ENCODE data around the gene FAM186B. TPM values are rescaled to one million over a fixed set of nuclear protein-coding genes. Genes with fewer than 3 reads are reported as not detected.
"Not testable (repeated sequence)": the region's sequence is repeated elsewhere in the genome, so short reads cannot be mapped to it uniquely, and the experiment has no call there.

Gene FAM186B
- total RNA-seq, 8 experiments from 2014 or later = 0.65 to 5.3 (median 1.1) TPM

DNA sequence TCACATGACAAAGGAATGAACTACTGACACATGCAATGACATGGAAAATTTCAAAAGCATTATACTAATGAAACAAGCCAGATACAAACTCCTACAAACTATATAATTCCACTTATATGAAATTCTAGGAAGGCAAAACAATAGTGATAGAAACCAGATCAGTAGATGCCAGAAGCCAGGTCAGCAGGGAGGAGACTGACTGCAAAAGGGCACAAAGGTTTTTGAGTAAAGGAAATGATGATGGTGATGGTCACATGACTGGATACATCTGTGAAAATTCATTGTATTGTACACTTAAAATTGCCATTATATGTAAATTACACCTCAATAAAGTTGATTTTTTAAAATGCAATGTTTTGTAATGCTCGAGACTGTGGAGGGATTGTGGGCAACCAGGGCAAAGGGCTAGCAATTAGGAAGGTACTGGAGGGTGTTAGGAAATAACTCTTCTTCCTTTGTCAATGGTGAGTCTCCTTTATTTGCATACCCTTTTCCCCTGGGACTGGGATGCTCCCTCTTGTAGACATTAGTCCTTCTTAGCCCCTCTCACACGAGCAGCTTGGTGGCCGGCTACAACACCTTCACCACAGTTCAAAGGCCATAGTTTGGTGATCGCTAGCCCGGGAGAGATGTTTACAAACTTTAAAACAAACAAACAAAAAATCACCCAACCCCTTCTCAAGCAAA lies 11.2 kb upstream of the FAM186B start:
- H3K27ac ChIP-seq = no peak overlapping the region
- no peak for ATAC-seq (replicated peaks in 6 of 8)
- H3K4me3 ChIP-seq = no peak overlapping the region
- WGBS, 10 experiments = 50 to 100% (median 76%) methylated on average over 1 to 4 of the region's 5 CpGs; no CpG with 5 or more reads in 2 of the 10 experiments
- in situ Hi-C loops (cut with MboI; ENCODE audit: low pct_unique_long_range_greater_than_20kb in 2 of 9, low sequenced_read_pairs in 9 of 9, unreplicated experiment in 9 of 9) = no loop called here
- peaks cover 0 to 6% of the 10 kb centered on the region in 2 donors for H3K4me1 ChIP-seq (replicated peaks in 1 of 2)

DNA sequence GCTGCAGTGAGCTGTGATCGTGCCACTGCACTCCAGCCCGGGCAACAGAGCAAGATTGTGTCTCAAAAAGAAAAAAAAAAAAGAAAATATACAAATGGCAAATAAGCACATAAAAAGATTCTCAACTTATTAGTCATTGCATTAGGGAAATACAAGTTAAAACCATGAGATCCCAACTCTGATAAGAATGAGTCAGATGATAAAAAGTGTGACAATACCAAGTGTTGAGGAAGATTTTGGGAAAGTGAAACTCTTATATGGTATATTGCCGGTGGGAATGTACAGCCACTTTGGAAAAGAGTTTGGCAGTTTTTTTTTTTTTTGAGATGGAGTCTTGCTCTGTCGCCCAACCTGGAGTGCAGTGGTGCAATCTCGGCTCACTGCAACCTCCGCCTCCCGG lies 10.3 kb upstream of the FAM186B start:
- 66 to 100% (median 98%) methylated on average over 2 to 7 of the region's 7 CpGs; no CpG with 5 or more reads in 1 of the 10 experiments for WGBS, 10 experiments
- H3K4me3 ChIP-seq = no peak overlapping the region
- no peaks in the 10 kb centered on the region for H3K4me1 ChIP-seq (replicated peaks in 1 of 2)
- no peak for ATAC-seq (replicated peaks in 6 of 8)
- in situ Hi-C loops (cut with MboI; ENCODE audit: low pct_unique_long_range_greater_than_20kb in 2 of 9, low sequenced_read_pairs in 9 of 9, unreplicated experiment in 9 of 9) = no loop called here
- H3K27ac ChIP-seq = no peak overlapping the region

DNA sequence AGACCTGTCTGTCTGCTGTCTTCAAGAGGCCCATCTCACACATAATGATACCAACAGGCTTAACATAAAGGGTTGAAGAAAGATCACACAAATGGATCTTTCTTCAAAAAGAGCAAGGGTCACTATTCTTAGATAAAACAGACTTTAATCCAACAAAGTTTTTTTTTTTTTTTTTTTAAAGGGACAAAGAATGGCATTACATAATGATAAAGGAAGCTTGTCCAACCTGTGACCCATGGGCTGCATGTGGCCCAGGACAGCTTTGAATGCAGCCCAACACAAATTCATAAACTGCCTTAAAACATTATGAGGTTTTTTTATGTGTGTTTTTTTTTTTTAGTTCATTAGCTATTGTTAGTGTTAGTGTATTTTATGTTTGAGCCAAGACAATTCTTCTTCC lies 6.8 kb upstream of the FAM186B start:
- no peak for ATAC-seq (replicated peaks in 6 of 8)
- in situ Hi-C loops (cut with MboI; ENCODE audit: low pct_unique_long_range_greater_than_20kb in 2 of 9, low sequenced_read_pairs in 9 of 9, unreplicated experiment in 9 of 9) = no loop called here
- no peak overlapping the region for H3K27ac ChIP-seq
- no peak overlapping the region for H3K4me3 ChIP-seq
- no peaks in the 10 kb centered on the region for H3K4me1 ChIP-seq (replicated peaks in 1 of 2)

DNA sequence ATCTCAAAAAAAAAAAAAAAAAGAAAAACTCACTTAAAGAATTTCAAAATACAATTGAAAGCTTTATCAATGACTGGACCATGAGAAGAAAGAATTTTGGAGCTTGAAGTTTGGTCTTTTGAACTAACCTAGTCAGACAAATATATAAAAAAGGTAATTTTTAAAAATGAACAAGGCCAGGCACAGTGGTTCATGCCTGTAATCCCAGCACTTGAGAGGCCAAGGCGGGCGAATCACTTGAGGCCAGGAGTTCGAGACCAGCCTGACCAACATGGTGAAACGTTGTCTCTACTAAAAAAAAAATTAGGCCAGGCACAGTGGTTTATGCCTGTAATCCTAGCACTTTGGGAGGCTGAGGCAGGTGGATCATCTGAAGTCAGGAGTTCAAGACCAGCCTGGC lies 5.3 kb upstream of the FAM186B start:
- ATAC-seq (replicated peaks in 6 of 8); in situ Hi-C loops (cut with MboI; ENCODE audit: low pct_unique_long_range_greater_than_20kb in 2 of 9, low sequenced_read_pairs in 9 of 9, unreplicated experiment in 9 of 9); H3K4me3 ChIP-seq; H3K4me1 ChIP-seq (replicated peaks in 1 of 2); H3K27ac ChIP-seq: not testable (repeated sequence)
- WGBS, 10 experiments = 69 to 100% (median 94%) methylated on average over 2 to 4 of the region's 4 CpGs; no CpG with 5 or more reads in 2 of the 10 experiments

DNA sequence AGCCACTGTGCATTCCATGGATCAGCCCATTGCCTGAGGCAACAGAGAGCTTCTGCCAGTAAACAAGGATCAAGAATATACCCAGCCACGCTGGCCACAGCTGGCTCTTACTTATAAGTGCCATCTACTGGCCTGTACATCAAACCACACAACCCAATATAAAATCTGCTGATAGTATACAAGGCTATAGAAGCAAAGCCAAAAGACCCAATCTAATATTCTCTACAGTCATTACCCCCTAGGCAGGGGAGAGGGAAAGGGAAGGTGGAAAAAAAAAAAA lies 4.4 kb upstream of the FAM186B start:
- ATAC-seq (replicated peaks in 6 of 8) = peak in 3 of 8 experiments; percentile 94 to 97 (median 95)
- Histone ChIP-seq H3K4me3 (no peak overlapping the region), H3K4me1 (replicated peaks in 1 of 2) (no peaks in the 10 kb centered on the region), H3K27ac (no peak overlapping the region)
- in situ Hi-C loops (cut with MboI; ENCODE audit: low pct_unique_long_range_greater_than_20kb in 2 of 9, low sequenced_read_pairs in 9 of 9, unreplicated experiment in 9 of 9) = no loop called here
- WGBS, 10 experiments = 33 to 71% (median 57%) methylated on average over 1 of the region's 1 CpG; no CpG with 5 or more reads in 7 of the 10 experiments

DNA sequence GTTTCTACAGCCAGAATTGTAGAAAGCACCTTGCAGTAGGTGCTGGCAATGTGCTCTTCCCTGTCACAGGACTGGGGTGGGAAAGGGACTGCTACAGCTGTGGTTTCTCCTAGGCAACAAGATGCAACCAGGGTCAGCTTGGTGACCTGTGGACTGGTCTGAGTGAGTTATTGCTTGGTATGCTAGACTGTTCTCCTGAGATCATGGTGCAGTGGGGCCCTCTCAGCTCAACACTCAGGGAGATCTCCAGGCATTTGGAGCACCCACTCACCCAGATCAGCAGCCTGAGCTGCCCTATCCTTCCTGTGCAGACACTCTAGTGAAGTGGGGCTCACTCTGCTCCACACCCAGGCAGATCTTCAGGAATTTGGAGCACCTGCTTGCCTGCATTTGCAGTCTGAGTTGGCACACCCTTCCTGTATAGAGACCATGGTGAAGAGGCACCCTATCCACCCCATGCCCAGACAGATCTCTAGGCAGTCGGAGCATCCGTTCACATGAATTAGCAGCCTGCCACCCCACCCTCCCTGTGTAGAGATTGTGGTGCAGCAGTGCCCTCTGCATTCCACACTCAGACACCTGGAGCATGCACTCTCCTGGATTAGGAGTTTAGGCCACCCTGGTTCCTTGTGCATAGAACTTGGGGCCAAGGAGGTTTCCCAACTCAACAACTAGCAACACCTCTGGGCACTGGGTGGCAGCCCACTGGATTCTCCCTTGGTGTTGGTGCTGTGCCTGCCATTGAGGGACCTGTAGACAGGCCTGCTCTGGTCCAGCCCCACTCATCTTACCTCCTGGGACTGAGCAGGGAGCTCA lies 3.8 kb upstream of the FAM186B start:
- no peak overlapping the region for H3K4me3 ChIP-seq
- no CpG with 5 or more reads among the region's 2 CpGs for WGBS, 10 experiments
- in situ Hi-C loops (cut with MboI; ENCODE audit: low pct_unique_long_range_greater_than_20kb in 2 of 9, low sequenced_read_pairs in 9 of 9, unreplicated experiment in 9 of 9) = no loop called here
- H3K4me1 ChIP-seq (replicated peaks in 1 of 2) = no peaks in the 10 kb centered on the region
- H3K27ac ChIP-seq = no peak overlapping the region
- peak in 4 of 8 experiments; percentile 15 to 63 (median 45) for ATAC-seq (replicated peaks in 6 of 8)

DNA sequence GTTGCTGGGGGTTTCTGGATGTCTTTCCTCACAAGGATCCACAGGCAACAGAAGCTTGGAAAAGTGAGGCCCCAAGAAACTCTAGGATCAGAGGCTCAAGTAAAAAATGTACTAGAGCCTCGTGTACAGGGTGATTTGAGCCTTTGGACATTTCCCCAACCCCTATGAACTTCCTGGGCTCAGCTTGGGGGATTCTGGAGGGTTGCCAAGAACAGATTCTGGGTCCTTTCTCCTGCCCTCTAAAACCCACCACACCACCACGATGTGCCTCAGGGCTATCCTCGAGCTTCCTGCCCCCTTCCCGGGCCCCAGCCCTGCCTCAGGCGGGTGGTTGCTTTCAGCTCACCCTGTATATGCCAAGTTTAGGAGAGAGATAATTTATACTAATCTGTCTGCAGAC lies 583 bp downstream of the FAM186B start:
- in situ Hi-C loops (cut with MboI; ENCODE audit: low pct_unique_long_range_greater_than_20kb in 2 of 9, low sequenced_read_pairs in 9 of 9, unreplicated experiment in 9 of 9) = no loop called here
- WGBS, 10 experiments = 44 to 66% (median 60%) methylated on average over 1 to 5 of the region's 5 CpGs; no CpG with 5 or more reads in 7 of the 10 experiments
- ATAC-seq (replicated peaks in 6 of 8) = no peak
- Histone ChIP-seq H3K27ac (no peak overlapping the region), H3K4me3 (no peak overlapping the region), H3K4me1 (replicated peaks in 1 of 2) (no peaks in the 10 kb centered on the region)

DNA sequence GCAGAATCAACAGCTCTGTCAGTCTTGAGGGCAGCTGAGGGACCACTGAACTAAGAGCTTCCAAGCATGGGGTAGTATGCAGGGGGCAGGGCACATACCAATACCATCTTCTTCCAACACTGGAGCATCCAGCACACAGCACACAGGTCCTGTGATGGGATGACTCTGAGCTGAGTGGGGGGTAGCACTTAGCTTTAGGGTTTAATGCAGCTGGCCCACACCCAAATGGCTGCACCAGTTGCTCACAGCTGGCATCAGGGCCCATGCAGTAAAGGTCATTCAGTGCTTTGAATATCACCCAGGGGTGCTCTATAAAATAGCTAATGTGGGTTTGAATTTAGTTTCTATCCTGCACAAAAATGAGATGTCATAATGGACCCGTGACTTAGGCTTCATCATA lies 1.7 kb downstream of the FAM186B start:
- H3K4me1 ChIP-seq (replicated peaks in 1 of 2) = no peaks in the 10 kb centered on the region
- ATAC-seq (replicated peaks in 6 of 8) = no peak
- WGBS, 10 experiments = 86 to 100% (median 100%) methylated on average over 1 of the region's 1 CpG; no CpG with 5 or more reads in 6 of the 10 experiments
- H3K4me3 ChIP-seq = no peak overlapping the region
- in situ Hi-C loops (cut with MboI; ENCODE audit: low pct_unique_long_range_greater_than_20kb in 2 of 9, low sequenced_read_pairs in 9 of 9, unreplicated experiment in 9 of 9) = no loop called here
- no peak overlapping the region for H3K27ac ChIP-seq

DNA sequence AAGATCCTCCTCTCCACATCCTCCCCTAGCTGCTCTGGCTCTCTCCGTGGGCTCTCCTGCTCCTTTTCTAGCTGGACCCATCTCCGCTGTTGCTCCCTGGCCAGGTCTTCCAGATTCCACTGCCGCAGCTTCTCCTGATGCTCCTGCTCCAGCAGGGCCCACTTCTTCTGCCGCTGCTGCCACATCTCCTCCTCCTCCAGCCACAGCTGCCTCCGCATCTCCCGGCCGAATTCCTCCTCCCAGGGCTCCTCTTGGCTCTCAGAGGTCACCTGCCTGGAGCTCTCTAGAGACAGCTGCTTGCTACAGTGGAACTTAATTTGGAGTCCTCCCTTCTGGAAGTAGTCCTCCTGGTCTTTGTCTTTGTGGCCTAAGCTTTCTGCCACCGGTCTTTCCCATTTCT lies 5.5 kb downstream of the FAM186B start:
- Histone ChIP-seq H3K4me1 (replicated peaks in 1 of 2) (no peaks in the 10 kb centered on the region), H3K27ac (no peak overlapping the region), H3K4me3 (no peak overlapping the region)
- WGBS, 10 experiments = 60 to 100% (median 96%) methylated on average over 1 to 5 of the region's 8 CpGs; no CpG with 5 or more reads in 5 of the 10 experiments
- no peak for ATAC-seq (replicated peaks in 6 of 8)
- in situ Hi-C loops (cut with MboI; ENCODE audit: low pct_unique_long_range_greater_than_20kb in 2 of 9, low sequenced_read_pairs in 9 of 9, unreplicated experiment in 9 of 9) = no loop called here

DNA sequence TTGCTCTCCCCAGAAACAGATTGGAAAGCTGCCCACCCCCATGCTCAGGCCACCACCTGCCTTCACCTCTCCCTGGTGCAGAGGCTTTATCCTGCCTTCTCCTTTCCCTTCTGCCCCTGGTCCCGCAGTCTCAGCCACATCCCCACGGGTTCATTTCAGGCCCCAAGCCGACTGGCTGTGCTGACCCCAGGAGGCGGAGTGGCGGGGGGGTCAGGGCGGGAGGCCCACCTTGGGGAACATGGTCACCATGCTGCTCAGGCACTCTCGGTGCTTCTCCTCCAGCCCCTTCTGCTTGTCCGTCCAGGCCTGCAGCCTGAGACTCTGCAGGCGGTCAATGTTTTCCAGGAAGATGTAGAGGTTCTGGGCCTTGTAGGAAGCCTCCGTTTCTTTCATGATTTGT lies 6.9 kb downstream of the FAM186B start:
- H3K4me3 ChIP-seq = no peak overlapping the region
- in situ Hi-C loops (cut with MboI; ENCODE audit: low pct_unique_long_range_greater_than_20kb in 2 of 9, low sequenced_read_pairs in 9 of 9, unreplicated experiment in 9 of 9) = no loop called here
- H3K4me1 ChIP-seq (replicated peaks in 1 of 2) = no peaks in the 10 kb centered on the region
- 60 to 88% (median 78%) methylated on average over 1 to 6 of the region's 10 CpGs; no CpG with 5 or more reads in 5 of the 10 experiments for WGBS, 10 experiments
- no peak for ATAC-seq (replicated peaks in 6 of 8)
- H3K27ac ChIP-seq = no peak overlapping the region

DNA sequence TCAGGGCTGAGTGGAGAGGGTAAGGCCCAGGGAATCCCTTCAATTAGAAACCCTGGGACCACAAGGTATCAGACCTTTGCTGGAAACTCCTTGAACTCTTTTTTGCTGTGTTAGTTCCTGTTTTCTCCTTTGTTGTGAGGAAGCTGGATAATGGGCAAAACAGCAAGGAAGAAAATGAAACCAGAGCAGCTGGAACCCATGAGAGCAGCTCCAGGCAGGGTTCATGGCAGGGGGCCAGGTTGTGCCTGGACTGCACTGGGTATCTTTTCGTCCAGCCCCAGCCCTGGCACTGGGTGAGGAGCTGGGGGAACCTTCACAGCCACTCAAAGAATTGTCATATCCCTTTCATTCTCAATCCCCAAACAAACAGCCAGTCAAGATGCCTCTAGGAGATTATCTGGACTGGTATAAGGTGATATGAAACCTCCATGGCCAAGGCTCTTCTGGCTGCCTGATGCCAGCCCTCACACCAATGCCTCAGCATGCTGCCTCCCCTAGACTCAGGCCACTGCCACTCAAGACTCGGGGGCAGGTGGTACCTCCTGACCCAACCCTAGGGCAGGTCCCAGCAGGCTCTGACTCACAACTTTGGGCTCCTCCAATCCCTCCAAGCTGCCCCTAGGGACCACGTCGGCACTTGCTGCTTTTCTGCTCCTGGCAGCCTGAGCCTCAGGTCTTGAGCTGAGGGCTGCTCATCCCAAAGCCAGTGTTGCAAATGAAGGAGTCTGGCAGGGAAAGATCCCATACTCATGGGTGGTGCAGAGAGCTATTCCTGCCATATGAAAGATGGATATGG lies 16.5 kb downstream of the FAM186B start:
- WGBS, 10 experiments = 60 to 100% (median 83%) methylated on average over 1 to 3 of the region's 4 CpGs; no CpG with 5 or more reads in 5 of the 10 experiments
- Histone ChIP-seq H3K4me3 (no peak overlapping the region), H3K4me1 (replicated peaks in 1 of 2) (no peaks in the 10 kb centered on the region), H3K27ac (no peak overlapping the region)
- in situ Hi-C loops (cut with MboI; ENCODE audit: low pct_unique_long_range_greater_than_20kb in 2 of 9, low sequenced_read_pairs in 9 of 9, unreplicated experiment in 9 of 9) = no loop called here
- peak in 2 of 8 experiments; percentile 32 to 51 for ATAC-seq (replicated peaks in 6 of 8)

DNA sequence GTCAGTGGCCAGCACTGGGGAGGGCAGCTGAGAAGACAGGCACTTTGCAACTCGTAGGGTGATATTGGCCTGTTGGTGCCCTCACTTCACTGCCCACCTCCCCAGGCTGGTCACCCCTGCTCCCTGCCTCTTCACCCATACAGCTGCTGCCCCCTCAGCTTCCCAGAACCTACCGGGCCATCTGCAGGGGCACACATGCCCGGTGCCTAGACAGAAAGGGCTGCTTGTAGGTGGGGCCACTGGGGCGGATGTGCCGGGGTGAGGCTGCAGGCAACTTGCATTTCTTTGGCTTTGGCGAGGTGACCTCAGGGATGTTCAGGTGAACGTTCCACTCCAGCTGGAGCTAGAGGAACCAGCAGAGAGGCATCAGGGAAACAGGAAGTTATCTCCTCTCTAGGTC lies 17.2 kb downstream of the FAM186B start:
- H3K4me3 ChIP-seq = no peak overlapping the region
- H3K27ac ChIP-seq = no peak overlapping the region
- no peak for ATAC-seq (replicated peaks in 6 of 8)
- H3K4me1 ChIP-seq (replicated peaks in 1 of 2) = no peaks in the 10 kb centered on the region
- WGBS, 10 experiments = 63 to 92% (median 85%) methylated on average over 1 to 4 of the region's 7 CpGs; no CpG with 5 or more reads in 7 of the 10 experiments
- in situ Hi-C loops (cut with MboI; ENCODE audit: low pct_unique_long_range_greater_than_20kb in 2 of 9, low sequenced_read_pairs in 9 of 9, unreplicated experiment in 9 of 9) = no loop called here
